ENCODE results near the gene COL15A1. TPM values are rescaled to one million over a fixed set of nuclear protein-coding genes. Genes with fewer than 3 reads are reported as not detected.

Gene COL15A1
- polyA plus RNA-seq, 1 donor (not counting 4 experiments of a cell fraction or from before 2014, with no cell fraction given), result not detected

DNA sequence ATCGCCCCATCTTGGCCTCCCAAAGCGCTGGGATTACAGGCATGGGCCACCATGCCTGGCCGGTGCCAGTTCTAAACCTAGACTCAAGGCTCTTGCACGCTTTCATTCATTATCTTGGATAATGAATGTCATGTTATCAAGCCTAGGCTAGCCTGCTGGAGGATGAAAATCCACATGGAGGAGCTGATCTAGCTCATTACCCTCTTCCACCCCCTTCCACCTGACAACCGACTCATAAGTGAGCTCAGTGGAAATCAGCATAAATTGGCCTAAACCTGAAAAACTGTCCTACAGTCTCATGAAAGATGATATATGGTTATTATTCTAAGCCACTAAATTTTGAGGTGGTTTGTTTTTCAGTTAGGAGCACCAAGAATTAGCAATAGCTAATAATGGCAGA is 157.6 kb downstream of the COL15A1 start:
- dilution Hi-C loops (cut with MboI; ENCODE audit: extremely low pct_ligation_motif_present, low sequenced_read_pairs), result no loop called here
- Histone ChIP-seq H2AFZ (ENCODE audit: control insufficient read depth, low read length) (no peak overlapping the region), H3K9me1 (ENCODE audit: control insufficient read depth, extremely low read depth, insufficient read depth, low read length) (no peaks in the 10 kb centered on the region), H3K27ac (ENCODE audit: control insufficient read depth, insufficient read depth, low read length) (no peak overlapping the region), H3K27me3 (ENCODE audit: control insufficient read depth, extremely low read depth, insufficient read depth, low read length) (no peaks in the 10 kb centered on the region), H3K9ac (ENCODE audit: control insufficient read depth, extremely low read depth, insufficient read depth, low read length) (no peak overlapping the region), H3K36me3 (ENCODE audit: control insufficient read depth in 2 of 2, extremely low read depth in 1 of 2, insufficient read depth in 2 of 2, low read length in 2 of 2) (no peaks in the 10 kb centered on the region), H3K4me1 (ENCODE audit: control insufficient read depth, extremely low read depth, insufficient read depth, low read length) (peaks cover 22% of the 10 kb centered on the region), H3K4me3 (ENCODE audit: control insufficient read depth in 2 of 3, extremely low read depth in 1 of 3, insufficient read depth in 2 of 3, low read depth in 1 of 3, low read length in 3 of 3) (no peak overlapping the region), H4K20me1 (ENCODE audit: control insufficient read depth, extremely low read depth, insufficient read depth, low read length) (no peaks in the 10 kb centered on the region), H3K79me2 (ENCODE audit: control insufficient read depth, insufficient read depth, low read length) (peaks cover 6% of the 10 kb centered on the region), H3K4me2 (ENCODE audit: control insufficient read depth, extremely low read depth, insufficient read depth, low read depth, low read length) (no peak overlapping the region), H3K9me3 (ENCODE audit: control insufficient read depth, low read depth, low read length) (no peaks in the 10 kb centered on the region)
- no peak for DNase-seq (ENCODE audit: low read depth, low spot score)
- no peak for TF ChIP-seq EZH2 (IDR thresholded peaks at IDR 0.05; ENCODE audit: low read length)
- TF ChIP-seq, protein P1, sequence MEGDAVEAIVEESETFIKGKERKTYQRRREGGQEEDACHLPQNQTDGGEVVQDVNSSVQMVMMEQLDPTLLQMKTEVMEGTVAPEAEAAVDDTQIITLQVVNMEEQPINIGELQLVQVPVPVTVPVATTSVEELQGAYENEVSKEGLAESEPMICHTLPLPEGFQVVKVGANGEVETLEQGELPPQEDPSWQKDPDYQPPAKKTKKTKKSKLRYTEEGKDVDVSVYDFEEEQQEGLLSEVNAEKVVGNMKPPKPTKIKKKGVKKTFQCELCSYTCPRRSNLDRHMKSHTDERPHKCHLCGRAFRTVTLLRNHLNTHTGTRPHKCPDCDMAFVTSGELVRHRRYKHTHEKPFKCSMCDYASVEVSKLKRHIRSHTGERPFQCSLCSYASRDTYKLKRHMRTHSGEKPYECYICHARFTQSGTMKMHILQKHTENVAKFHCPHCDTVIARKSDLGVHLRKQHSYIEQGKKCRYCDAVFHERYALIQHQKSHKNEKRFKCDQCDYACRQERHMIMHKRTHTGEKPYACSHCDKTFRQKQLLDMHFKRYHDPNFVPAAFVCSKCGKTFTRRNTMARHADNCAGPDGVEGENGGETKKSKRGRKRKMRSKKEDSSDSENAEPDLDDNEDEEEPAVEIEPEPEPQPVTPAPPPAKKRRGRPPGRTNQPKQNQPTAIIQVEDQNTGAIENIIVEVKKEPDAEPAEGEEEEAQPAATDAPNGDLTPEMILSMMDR (optimal IDR thresholded peaks at IDR 0.05 in 1 of 3, IDR thresholded peaks at IDR 0.05 in 1 of 3, conservative IDR thresholded peaks at IDR 0.05 in 1 of 3; ENCODE audit: extremely low read depth in 1 of 3, insufficient read depth in 2 of 3, low read length in 3 of 3), result no peak
- no peak for FAIRE-seq

DNA sequence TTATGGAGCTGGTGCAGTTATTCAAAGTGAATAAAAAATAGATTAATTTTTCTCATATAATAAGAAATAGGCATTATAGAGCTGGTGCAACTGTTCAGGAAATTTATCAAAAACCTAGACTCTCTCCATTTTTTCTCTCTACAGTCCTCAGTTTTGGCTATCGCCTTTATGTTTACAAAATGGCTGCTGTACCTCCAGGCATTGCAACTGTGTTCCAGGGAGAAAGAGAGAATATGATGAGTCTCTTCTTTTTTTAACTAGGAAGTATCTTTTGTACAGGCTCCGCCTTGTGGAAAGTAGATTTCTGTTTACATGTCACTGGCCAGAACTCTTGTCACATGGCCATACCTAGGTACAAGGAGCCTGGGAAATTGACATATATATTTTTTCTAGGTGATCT is 158.1 kb downstream of the COL15A1 start:
- H3K4me3 ChIP-seq (ENCODE audit: control insufficient read depth in 2 of 3, extremely low read depth in 1 of 3, insufficient read depth in 2 of 3, low read depth in 1 of 3, low read length in 3 of 3), result no peak overlapping the region
- FAIRE-seq (no peak), DNase-seq (ENCODE audit: low read depth, low spot score) (no peak)
- TF ChIP-seq EZH2 (IDR thresholded peaks at IDR 0.05; ENCODE audit: low read length), result no peak
- TF ChIP-seq, protein P1 (optimal IDR thresholded peaks at IDR 0.05 in 1 of 3, IDR thresholded peaks at IDR 0.05 in 1 of 3, conservative IDR thresholded peaks at IDR 0.05 in 1 of 3; ENCODE audit: extremely low read depth in 1 of 3, insufficient read depth in 2 of 3, low read length in 3 of 3), result no peak
- H3K9me1 ChIP-seq (ENCODE audit: control insufficient read depth, extremely low read depth, insufficient read depth, low read length), result no peaks in the 10 kb centered on the region
- dilution Hi-C loops (cut with MboI; ENCODE audit: extremely low pct_ligation_motif_present, low sequenced_read_pairs), result no loop called here
- no peaks in the 10 kb centered on the region for H3K9me3 ChIP-seq (ENCODE audit: control insufficient read depth, low read depth, low read length)
- no peaks in the 10 kb centered on the region for H3K27me3 ChIP-seq (ENCODE audit: control insufficient read depth, extremely low read depth, insufficient read depth, low read length)
- H3K4me2 ChIP-seq (ENCODE audit: control insufficient read depth, extremely low read depth, insufficient read depth, low read depth, low read length), result no peak overlapping the region
- peaks cover 27% of the 10 kb centered on the region for H3K4me1 ChIP-seq (ENCODE audit: control insufficient read depth, extremely low read depth, insufficient read depth, low read length)
- H2AFZ ChIP-seq (ENCODE audit: control insufficient read depth, low read length), result no peak overlapping the region
- H3K27ac ChIP-seq (ENCODE audit: control insufficient read depth, insufficient read depth, low read length), result no peak overlapping the region
- peaks cover 12% of the 10 kb centered on the region for H3K79me2 ChIP-seq (ENCODE audit: control insufficient read depth, insufficient read depth, low read length)
- H3K9ac ChIP-seq (ENCODE audit: control insufficient read depth, extremely low read depth, insufficient read depth, low read length), result no peak overlapping the region
- no peaks in the 10 kb centered on the region for H3K36me3 ChIP-seq (ENCODE audit: control insufficient read depth in 2 of 2, extremely low read depth in 1 of 2, insufficient read depth in 2 of 2, low read length in 2 of 2)
- H4K20me1 ChIP-seq (ENCODE audit: control insufficient read depth, extremely low read depth, insufficient read depth, low read length), result no peaks in the 10 kb centered on the region
